Stomach (tissue), 4 donors: ENCODE data around the gene RGS6.

Source experiments
- CTCF ChIP-seq, 7 experiments: fragments of 450-650 bp in 4 of 7; fragments of 200-600 bp in 3 of 7; sonication (generic) in 3 of 7; IDR thresholded peaks; one replicate each; pipeline ENCODE4 v1.5.1; 2016 to 2019; ENCODE audit warnings: antibody characterized with exemption in 7 of 7, control low read depth in 2 of 7, mild to moderate bottlenecking in 1 of 7
- POLR2A ChIP-seq, 4 donors: fragments of 450-650 bp; IDR thresholded peaks; one replicate each; pipeline ENCODE4 v1.6.1; 2016; ENCODE audit warnings: antibody characterized with exemption in 4 of 4, control low read depth in 2 of 4, mild to moderate bottlenecking in 1 of 4, moderate library complexity in 1 of 4
- POLR2AphosphoS5 ChIP-seq, 3 donors: sonication (generic); formaldehyde crosslinking; IDR thresholded peaks; one replicate each; pipeline ENCODE4 v1.6.1; 2016; ENCODE audit warnings: antibody characterized with exemption in 3 of 3

- TF ChIP-seq POLR2AphosphoS5 (IDR thresholded peaks at IDR 0.05) (no peak), CTCF (IDR thresholded peaks at IDR 0.05) (no peak), POLR2A (IDR thresholded peaks at IDR 0.05) (no peak)
Measured at GRCh38 chr14:72097173-72097783, 165.0 kb downstream of the RGS6 start.
